Measurements from ENCODE around the gene ADARB1.

The ADARB1 gene

DNA sequence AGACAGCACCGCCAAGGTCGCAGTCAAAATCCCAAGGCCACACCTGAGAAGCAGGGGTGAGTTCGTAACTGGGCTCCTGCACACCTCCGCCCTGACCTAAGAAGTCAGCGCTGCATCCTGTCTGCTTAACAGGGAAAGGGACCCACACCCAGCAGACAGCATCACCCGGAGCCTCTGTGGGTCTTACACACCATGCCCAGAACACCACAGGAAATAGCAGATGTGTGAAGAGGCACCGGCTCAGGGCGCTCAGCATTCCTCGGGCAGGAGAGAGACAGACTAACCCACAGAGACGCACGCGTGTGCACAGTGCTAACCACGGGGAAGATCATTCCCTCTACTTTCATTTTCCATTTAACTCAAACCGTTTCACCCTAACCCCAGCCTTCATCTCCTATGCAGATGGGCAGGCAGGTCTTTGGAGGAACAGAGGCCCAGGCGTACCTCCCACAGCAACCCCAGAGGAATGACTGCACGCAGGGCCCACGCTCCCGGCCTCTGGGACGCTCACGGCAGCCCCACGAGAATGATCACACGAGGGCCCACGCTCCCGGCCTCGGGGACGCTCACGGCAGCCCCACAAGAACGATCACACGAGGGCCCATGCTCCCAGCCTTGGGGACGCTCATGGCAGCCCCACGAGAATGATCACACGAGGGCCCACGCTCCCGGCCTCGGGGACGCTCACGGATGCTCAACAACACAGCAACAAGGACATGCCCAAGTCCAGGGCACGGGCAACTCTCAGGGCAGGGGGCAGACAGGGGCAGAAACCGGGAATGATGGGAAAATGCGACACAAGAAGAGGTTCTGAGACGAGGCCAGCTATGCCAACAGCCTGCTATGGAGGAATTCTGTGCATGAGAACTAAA is 192.4 kb downstream of the ADARB1 start:
- peak; percentile 27 for DNase-seq (ENCODE audit: low read depth)

DNA sequence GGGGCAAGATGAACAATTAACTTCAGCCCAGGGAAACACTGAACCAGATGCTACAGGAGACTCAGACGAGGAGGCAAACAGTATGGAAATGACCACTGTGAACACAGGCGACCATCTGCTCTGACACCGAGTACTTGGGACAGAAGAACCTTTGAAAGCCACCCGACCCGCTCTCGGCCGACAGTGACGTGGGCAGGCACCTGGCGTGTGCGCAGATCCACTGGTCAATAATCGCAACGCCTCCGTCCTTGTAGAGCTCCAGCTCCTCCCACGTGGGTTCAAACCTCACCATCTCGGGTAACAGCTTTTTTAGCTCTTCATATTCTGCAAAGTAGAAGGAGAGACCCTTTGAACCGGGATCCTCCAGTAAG is 193.0 kb downstream of the ADARB1 start:
- no peak for DNase-seq (ENCODE audit: low read depth)

- no peak for DNase-seq (ENCODE audit: low read depth)
Observed at GRCh38 chr21:45269861-45270260, 195.5 kb downstream of the ADARB1 start.

- DNase-seq (ENCODE audit: low read depth), result peak; percentile 30
Observed at GRCh38 chr21:45270306-45270821, 196.0 kb downstream of the ADARB1 start.
